A673 (cell line): ENCODE measurements around the gene GBA3. TPM values are rescaled to one million over a fixed set of nuclear protein-coding genes. Genes with fewer than 3 reads are reported as not detected.

ENCODE experiments used
- BruUV-seq: library from RNA; stranded (reverse); fragments of 400-500 nt; replicated peaks from 2 replicates; lab custom pipeline; 2021; lab: Mats Ljungman, UMichigan
- CTCF ChIA-PET: fragments of 300-600 bp; sonication (Branson Sonifier 250); formaldehyde crosslinking; loops from one replicate; lab custom pipeline; 2022; ENCODE audit warnings: antibody characterized with exemption; lab: Charles Lee
- POLR2A ChIA-PET: fragments of 300-600 bp; sonication (Branson Sonifier 250); formaldehyde crosslinking; loops from one replicate; lab custom pipeline; 2022; ENCODE audit warnings: antibody characterized with exemption; ENCODE audit not compliant: low non-redundant PET; lab: Charles Lee
- DNase-seq: peaks from one replicate; pipeline ENCODE4 v3.0.0-alpha.2; 2015; ENCODE audit warnings: low spot score
- H3K27ac ChIP-seq: fragments of 200-600 bp; sonication (generic); 2 replicates; pipeline ENCODE4 v1.5.1; 2016; ENCODE audit warnings: mixed run types, low read depth, mild to moderate bottlenecking, mixed read lengths, antibody characterized with exemption, low read length; ENCODE audit not compliant: poor library complexity, severe bottlenecking
- H3K27me3 ChIP-seq: fragments of 200-600 bp; sonication (generic); replicated peaks from 2 replicates; pipeline ENCODE4 v1.6.1; 2017; ENCODE audit warnings: mixed run types, low read depth, mild to moderate bottlenecking, mixed read lengths, antibody characterized with exemption, low read length; ENCODE audit not compliant: insufficient read depth, poor library complexity
- H3K36me3 ChIP-seq: fragments of 200-600 bp; sonication (generic); 2 replicates; pipeline ENCODE4 v1.6.1; 2016; ENCODE audit warnings: mixed run types, mild to moderate bottlenecking, mixed read lengths, antibody characterized with exemption, low read length; ENCODE audit not compliant: insufficient read depth, poor library complexity, severe bottlenecking
- H3K4me1 ChIP-seq: fragments of 200-600 bp; sonication (generic); 2 replicates; pipeline ENCODE4 v1.6.1; 2017; ENCODE audit warnings: mixed run types, mild to moderate bottlenecking, mixed read lengths, antibody characterized with exemption, low read length; ENCODE audit not compliant: insufficient read depth, poor library complexity, severe bottlenecking
- H3K4me3 ChIP-seq: fragments of 200-600 bp; sonication (generic); 2 replicates; pipeline ENCODE4 v1.5.1; 2016; ENCODE audit warnings: low read depth, mixed run types, mild to moderate bottlenecking, mixed read lengths, low read length; ENCODE audit not compliant: poor library complexity, severe bottlenecking
- H3K9me3 ChIP-seq: fragments of 200-600 bp; sonication (generic); 2 replicates; pipeline ENCODE4 v1.6.1; 2016; ENCODE audit warnings: mixed run types, low read depth, mild to moderate bottlenecking, mixed read lengths, antibody characterized with exemption, low read length; ENCODE audit not compliant: poor library complexity, severe bottlenecking
- CTCF ChIP-seq: fragments of 300-800, 200-600 bp; sonication (generic); conservative IDR thresholded peaks from 2 replicates; pipeline ENCODE4 v1.5.1; 2017; ENCODE audit warnings: low read depth, mild to moderate bottlenecking, antibody characterized with exemption, low read length, moderate library complexity, mixed read lengths
- EZH2 ChIP-seq: fragments of 200-600 bp; sonication (generic); IDR thresholded peaks from 2 replicates; pipeline ENCODE4 v1.6.1; 2017; ENCODE audit warnings: borderline replicate concordance, low read depth, mild to moderate bottlenecking, mixed read lengths, antibody characterized with exemption, low read length; ENCODE audit not compliant: poor library complexity, severe bottlenecking
- intact Hi-C: fragments of 100-400 bp; cut with micrococcal nuclease; formaldehyde crosslinking; loops from one replicate; pipeline ENCODE4 v1.10.0; 2022; ENCODE audit not compliant: unreplicated experiment
- total RNA-seq: library from RNA; stranded (reverse); gene quantifications from 2 replicates; pipeline ENCODE4 v1.2.3, GENCODE V29; 2021

The GBA3 gene
- total RNA-seq, 1 experiment from 2014 or later = not detected

- Histone ChIP-seq H3K36me3 (no peaks in the 10 kb centered on the region), H3K4me1 (no peaks in the 10 kb centered on the region), H3K27me3 (peaks cover 9% of the 10 kb centered on the region), H3K9me3 (no peaks in the 10 kb centered on the region), H3K27ac (no peak overlapping the region), H3K4me3 (no peak overlapping the region)
- ChIA-PET CTCF (no interaction called here), POLR2A (no interaction called here)
- DNase-seq = no peak
- TF ChIP-seq CTCF (no peak), EZH2 (no peak)
- no TSS peak for BruUV-seq
- intact Hi-C loops = no loop called here
Measured at GRCh38 chr4:22648996-22649395, 43.7 kb upstream of the GBA3 start.

GRCh38 chr4:22650771-22651170 lies 42.0 kb upstream of the GBA3 start:
- H3K27ac ChIP-seq = no peak overlapping the region
- H3K4me1 ChIP-seq = no peaks in the 10 kb centered on the region
- no peak overlapping the region for H3K4me3 ChIP-seq
- DNase-seq = no peak
- POLR2A ChIA-PET = no interaction called here
- TF ChIP-seq CTCF (no peak), EZH2 (no peak)
- intact Hi-C loops = no loop called here
- no peaks in the 10 kb centered on the region for H3K36me3 ChIP-seq
- BruUV-seq = no TSS peak
- H3K27me3 ChIP-seq = peaks cover 3% of the 10 kb centered on the region
- no peaks in the 10 kb centered on the region for H3K9me3 ChIP-seq
- CTCF ChIA-PET = no interaction called here

GRCh38 chr4:22653752-22654151 lies 39.0 kb upstream of the GBA3 start:
- DNase-seq = no peak
- Histone ChIP-seq H3K4me3 (no peak overlapping the region), H3K27me3 (peaks cover 3% of the 10 kb centered on the region), H3K9me3 (no peaks in the 10 kb centered on the region), H3K4me1 (no peaks in the 10 kb centered on the region), H3K27ac (no peak overlapping the region), H3K36me3 (no peaks in the 10 kb centered on the region)
- CTCF ChIA-PET = no interaction called here
- TF ChIP-seq EZH2 (no peak), CTCF (no peak)
- intact Hi-C loops = no loop called here
- BruUV-seq = no TSS peak
- POLR2A ChIA-PET = no interaction called here
